NCI-H524 treated with DMSO at 0.1 percent for 48 hours (cell line): ENCODE data around the gene PFKM.

Experiments
- DNase-seq: peaks from one replicate; lab custom pipeline; 2025; lab: John Stamatoyannopoulos, UW

The PFKM gene

GRCh38 chr12:48187916-48188695, 68.9 kb downstream of the PFKM start:
- DNase-seq = no peak

- no peak for DNase-seq
Measured at GRCh38 chr12:48189331-48190125, 70.4 kb downstream of the PFKM start.

- no peak for DNase-seq
Measured at GRCh38 chr12:48191096-48191495, 71.9 kb downstream of the PFKM start.

GRCh38 chr12:48192861-48193260, 73.7 kb downstream of the PFKM start:
- no peak for DNase-seq

- no peak for DNase-seq
Measured at GRCh38 chr12:48193623-48194022, 74.5 kb downstream of the PFKM start.

- no peak for DNase-seq
Measured at GRCh38 chr12:48194799-48195201, 75.6 kb downstream of the PFKM start.
